HepG2 (cell line): Measurements from ENCODE around the gene WHAMM. TPM values are rescaled to one million over a fixed set of nuclear protein-coding genes. Genes with fewer than 3 reads are reported as not detected.
A peak's percentile ranks its signal among the peaks of the same experiment; 100 is the strongest.

Experiments used
- ATF4 ChIP-seq, 2 experiments: fragments of 450-650 bp in 1 of 2; sonication (generic) in 1 of 2; formaldehyde crosslinking; IDR thresholded peaks; 2 replicates each; pipeline versions ENCODE4 v1.5.0 to v1.8.0; 2020 to 2022; ENCODE audit warnings: mild to moderate bottlenecking in 1 of 2, missing genetic modification reagents in 1 of 2
- DRAP1 ChIP-seq: IDR thresholded peaks from 2 replicates; pipeline ENCODE4 v1.6.1; 2016; ENCODE audit warnings: missing genetic modification reagents, missing compliant biosample characterization
- FOXA1 ChIP-seq, 2 experiments: fragments of 450-650 bp in 1 of 2; sonication (generic) in 1 of 2; formaldehyde crosslinking in 1 of 2; IDR thresholded peaks; 2 replicates each; pipeline versions ENCODE4 v1.4.0 to v1.6.1; 2016 to 2020; ENCODE audit warnings: missing genetic modification reagents in 1 of 2
- FOXP4 ChIP-seq: sonication (generic); formaldehyde crosslinking; IDR thresholded peaks from 2 replicates; pipeline ENCODE4 v1.4.0; 2020; ENCODE audit warnings: missing genetic modification reagents
- NR2F1 ChIP-seq, 2 experiments: fragments of 450-650 bp in 1 of 2; formaldehyde crosslinking in 1 of 2; IDR thresholded peaks; 2 replicates each; pipeline versions ENCODE4 v1.5.0 to v1.6.1; 2016 to 2020; ENCODE audit warnings: mild to moderate bottlenecking in 1 of 2, missing compliant biosample characterization in 1 of 2, missing genetic modification reagents in 1 of 2, moderate library complexity in 1 of 2
- PHF21A ChIP-seq: sonication (generic); formaldehyde crosslinking; IDR thresholded peaks from 2 replicates; pipeline ENCODE4 v1.5.0; 2020; ENCODE audit warnings: mild to moderate bottlenecking, missing genetic modification reagents
- RARA ChIP-seq: IDR thresholded peaks from 2 replicates; pipeline ENCODE4 v1.6.1; 2016; ENCODE audit warnings: missing genetic modification reagents, missing compliant biosample characterization
- SIN3B ChIP-seq: fragments of 150-350 bp; IDR thresholded peaks from 2 replicates; pipeline ENCODE4 v1.6.1; 2014; ENCODE audit warnings: low read length
- TSC22D2 ChIP-seq: sonication (generic); formaldehyde crosslinking; IDR thresholded peaks from 2 replicates; pipeline ENCODE4 v1.5.1; 2020; ENCODE audit warnings: missing genetic modification reagents, mild to moderate bottlenecking, borderline replicate concordance
- YEATS2 ChIP-seq: sonication (generic); formaldehyde crosslinking; IDR thresholded peaks from 2 replicates; pipeline ENCODE4 v1.4.0; 2020; ENCODE audit warnings: missing genetic modification reagents, borderline replicate concordance
- ZBED4 ChIP-seq: sonication (generic); formaldehyde crosslinking; IDR thresholded peaks from 2 replicates; pipeline ENCODE4 v1.4.0; 2020; ENCODE audit warnings: missing genetic modification reagents, borderline replicate concordance
- ZNF552 ChIP-seq: sonication (generic); formaldehyde crosslinking; IDR thresholded peaks from 2 replicates; pipeline ENCODE4 v1.9.0; 2022; ENCODE audit warnings: missing genetic modification reagents, mild to moderate bottlenecking, borderline replicate concordance
- ZNF580 ChIP-seq: IDR thresholded peaks from 2 replicates; pipeline ENCODE4 v1.6.1; 2016; ENCODE audit warnings: low read depth, borderline replicate concordance
- ZNF704 ChIP-seq: sonication (generic); formaldehyde crosslinking; IDR thresholded peaks from 2 replicates; pipeline ENCODE4 v1.8.1; 2023; ENCODE audit warnings: mild to moderate bottlenecking, inconsistent platforms, moderate library complexity, missing genetic modification reagents, borderline replicate concordance
- ZNF782 ChIP-seq: sonication (generic); formaldehyde crosslinking; IDR thresholded peaks from 2 replicates; pipeline ENCODE4 v1.4.0; 2020; ENCODE audit warnings: missing genetic modification reagents, mild to moderate bottlenecking, borderline replicate concordance
- ZUFSP ChIP-seq: sonication (generic); formaldehyde crosslinking; IDR thresholded peaks from 2 replicates; pipeline ENCODE4 v1.9.0; 2021; ENCODE audit warnings: missing genetic modification reagents, mild to moderate bottlenecking, borderline replicate concordance
- polyA plus RNA-seq, 8 experiments: library from polyadenylated mRNA; depleted of rRNA in 3 of 8; stranded (reverse) in 7 of 8; unstranded in 1 of 8; fragments of >200 nt; fragmentation: Illumina TruSeq in 4 of 8; extraction: Trizol in 4 of 8; gene quantifications; 2 replicates each; pipeline versions ENCODE4 v1.2.1 to v1.2.3, GENCODE V29; 2011 to 2016; ENCODE audit warnings: low read depth in 4 of 8, missing spikeins in 1 of 8, mixed read lengths in 1 of 8; ENCODE audit not compliant: insufficient read depth in 1 of 8
- total RNA-seq, 5 experiments: library from RNA; depleted of rRNA; stranded (reverse); fragments of >200 nt; fragmentation: Illumina TruSeq; extraction: Trizol; gene quantifications; 2 replicates each; pipeline ENCODE4 v1.2.3, GENCODE V29; 2016; ENCODE audit warnings: low read depth in 1 of 5

The WHAMM gene
- total and polyA plus RNA-seq, 2 of the 13 experiments (the other 11 are each of a cell fraction or from before 2014, with no cell fraction given): 2.9 to 3.0 TPM

- TF ChIP-seq ATF4 (CRISPR knock-in tag; IDR thresholded peaks at IDR 0.05): no peak
- TF ChIP-seq YEATS2 (CRISPR knock-in tag): peak; percentile 56; the same call in 1 of the 2 replicates
- peak; percentile 97 for TF ChIP-seq PHF21A (CRISPR knock-in tag)
- TF ChIP-seq ZUFSP: no peak
- 0 out of 2 replicates have a peak, but pooled peaks have one; percentile 13 for TF ChIP-seq ZBED4 (CRISPR knock-in tag)
- no peak for TF ChIP-seq ZNF552
- TF ChIP-seq ZNF704 (CRISPR knock-in tag): peak; percentile 58; the same call in 1 of the 2 replicates
- TF ChIP-seq ZNF782 (CRISPR knock-in tag): peak; percentile 42; the same call in 1 of the 2 replicates
- no peak for TF ChIP-seq FOXA1 (IDR thresholded peaks at IDR 0.05)
- no peak for TF ChIP-seq FOXA1 (CRISPR knock-in tag; IDR thresholded peaks at IDR 0.05)
- TF ChIP-seq NR2F1 (CRISPR knock-in tag; IDR thresholded peaks at IDR 0.05): no peak
- TF ChIP-seq ZNF580 (CRISPR knock-in tag): no peak
- peak; percentile 64 for TF ChIP-seq DRAP1 (CRISPR knock-in tag)
- no peak for TF ChIP-seq FOXP4 (CRISPR knock-in tag)
- TF ChIP-seq RARA (CRISPR knock-in tag): peak; percentile 18; the same call in 1 of the 2 replicates
- TF ChIP-seq TSC22D2 (CRISPR knock-in tag): 0 out of 2 replicates have a peak, but pooled peaks have one; percentile 43
- TF ChIP-seq SIN3B: peak; percentile 83; the same call in 1 of the 2 replicates
Observed at GRCh38 chr15:82809308-82810060, at the start of gene WHAMM (continued).
